HG03175 (cell line): ENCODE results near the gene PHETA2.
A peak's percentile ranks its signal among the peaks of the same experiment; 100 is the strongest.
"Not testable (repeated sequence)": the region's sequence is repeated elsewhere in the genome, so short reads cannot be mapped to it uniquely, and the experiment has no call there.

ENCODE experiments used
- ATAC-seq: cut with Tn5 transposase; IDR thresholded peaks from one replicate; pipeline ENCODE4 v1.9.1; 2021; ENCODE audit warnings: mild to moderate bottlenecking, moderate library complexity; ENCODE audit not compliant: unreplicated experiment

The PHETA2 gene

GRCh38 chr22:42101199-42101598, 27.2 kb downstream of the PHETA2 start:
- ATAC-seq = no peak

GRCh38 chr22:42104332-42104860, 30.3 kb downstream of the PHETA2 start:
- not testable (repeated sequence) for ATAC-seq

- ATAC-seq = no peak
Observed at GRCh38 chr22:42108848-42109247, 34.8 kb downstream of the PHETA2 start.

- no peak for ATAC-seq
Observed at GRCh38 chr22:42111798-42112197, 37.8 kb downstream of the PHETA2 start.

GRCh38 chr22:42112793-42113192, 38.7 kb downstream of the PHETA2 start:
- ATAC-seq = not testable (repeated sequence)

GRCh38 chr22:42114721-42115120, 40.7 kb downstream of the PHETA2 start:
- ATAC-seq = no peak

DNA sequence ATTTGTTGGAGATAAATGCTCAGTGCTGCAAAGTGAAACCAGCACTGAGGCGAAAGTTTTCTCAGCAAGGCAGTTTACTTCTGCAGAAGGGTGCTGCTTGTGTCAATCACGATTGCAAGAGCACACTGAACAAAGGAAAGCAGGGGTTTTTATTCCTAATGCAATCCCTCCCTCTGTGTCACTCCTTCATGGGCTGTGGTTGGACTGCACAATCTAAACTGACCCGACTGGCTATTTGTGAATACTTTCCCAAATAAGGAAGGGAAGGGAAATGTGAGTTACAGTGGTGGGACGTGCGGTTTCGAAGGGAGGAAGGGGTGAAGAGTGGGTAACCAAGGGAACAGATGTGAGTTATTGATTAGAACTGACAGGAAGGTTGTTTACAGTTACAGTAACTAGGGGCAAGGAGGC, 41.4 kb downstream of the PHETA2 start:
- ATAC-seq = not testable (repeated sequence)

- no peak for ATAC-seq
Observed at GRCh38 chr22:42116848-42117424, 42.9 kb downstream of the PHETA2 start.

DNA sequence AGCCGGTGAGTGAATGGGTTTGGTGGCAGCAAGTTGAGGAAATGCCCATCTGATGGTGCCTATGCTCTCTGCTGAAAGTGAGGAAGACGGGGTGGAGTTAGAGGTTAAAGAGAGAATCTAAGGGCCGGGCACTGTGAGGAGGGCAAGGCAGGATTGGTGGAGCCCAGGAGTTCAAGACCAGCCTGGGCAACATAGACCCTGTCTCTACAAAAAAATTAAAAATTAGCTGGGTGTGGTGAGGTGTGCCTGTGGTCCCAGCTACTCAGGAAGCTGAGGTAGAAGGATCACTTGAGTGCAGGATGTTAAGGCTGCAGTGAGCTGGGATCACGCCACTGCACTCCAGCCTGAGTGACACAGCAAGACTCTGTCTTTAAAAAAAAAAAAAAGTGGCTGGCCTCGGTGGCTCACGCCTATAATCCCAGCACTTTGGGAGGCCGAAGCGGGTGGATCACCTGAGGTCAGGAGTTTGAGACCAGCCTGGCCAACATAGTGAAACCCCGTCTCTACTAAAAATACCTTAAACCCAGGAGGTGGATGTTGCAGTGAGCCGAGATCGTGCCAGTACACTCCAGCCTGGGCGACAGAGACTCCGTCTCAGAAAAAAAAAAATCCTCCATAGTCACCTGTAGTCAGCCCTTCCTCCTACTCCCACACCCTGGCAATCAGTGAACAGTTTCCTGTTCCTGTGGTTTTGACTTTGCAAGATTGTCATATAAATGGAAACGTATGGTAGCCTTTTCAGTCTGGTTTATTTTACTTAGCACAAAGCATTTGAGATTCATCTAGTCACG, 46.4 kb downstream of the PHETA2 start:
- ATAC-seq = peak; percentile 45

- not testable (repeated sequence) for ATAC-seq
Observed at GRCh38 chr22:42123529-42123928, 49.5 kb downstream of the PHETA2 start.

DNA sequence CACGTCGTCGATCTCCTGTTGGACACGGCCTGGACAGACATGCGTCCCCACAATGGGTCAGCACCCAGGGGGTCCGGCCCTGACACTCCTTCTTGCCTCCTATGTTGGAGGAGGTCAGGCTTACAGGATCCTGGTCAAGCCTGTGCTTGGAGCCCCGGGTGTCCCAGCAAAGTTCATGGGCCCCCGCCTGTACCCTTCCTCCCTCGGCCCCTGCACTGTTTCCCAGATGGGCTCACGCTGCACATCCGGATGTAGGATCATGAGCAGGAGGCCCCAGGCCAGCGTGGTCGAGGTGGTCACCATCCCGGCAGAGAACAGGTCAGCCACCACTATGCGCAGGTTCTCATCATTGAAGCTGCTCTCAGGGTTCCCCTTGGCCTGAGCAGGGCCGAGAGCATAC, 53.6 kb downstream of the PHETA2 start:
- ATAC-seq = no peak

DNA sequence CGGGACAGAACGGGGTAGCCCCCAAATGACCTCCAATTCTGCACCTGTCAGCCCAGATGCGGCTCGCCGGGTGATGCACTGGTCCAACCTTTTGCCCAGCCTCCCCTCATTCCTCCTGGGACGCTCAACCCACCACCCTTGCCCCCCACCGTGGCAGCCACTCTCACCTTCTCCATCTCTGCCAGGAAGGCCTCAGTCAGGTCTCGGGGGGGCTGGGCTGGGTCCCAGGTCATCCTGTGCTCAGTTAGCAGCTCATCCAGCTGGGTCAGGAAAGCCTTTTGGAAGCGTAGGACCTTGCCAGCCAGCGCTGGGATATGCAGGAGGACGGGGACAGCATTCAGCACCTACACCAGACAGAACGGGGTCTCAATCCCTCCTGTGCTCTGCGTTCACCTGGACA, 54.0 kb downstream of the PHETA2 start:
- ATAC-seq = not testable (repeated sequence)
